ENCODE data around the gene CEMIP. TPM values are rescaled to one million over a fixed set of nuclear protein-coding genes. Genes with fewer than 3 reads are reported as not detected.

The CEMIP gene
- total and polyA plus RNA-seq, 2 donors: 0.28 to 2.9 TPM

DNA sequence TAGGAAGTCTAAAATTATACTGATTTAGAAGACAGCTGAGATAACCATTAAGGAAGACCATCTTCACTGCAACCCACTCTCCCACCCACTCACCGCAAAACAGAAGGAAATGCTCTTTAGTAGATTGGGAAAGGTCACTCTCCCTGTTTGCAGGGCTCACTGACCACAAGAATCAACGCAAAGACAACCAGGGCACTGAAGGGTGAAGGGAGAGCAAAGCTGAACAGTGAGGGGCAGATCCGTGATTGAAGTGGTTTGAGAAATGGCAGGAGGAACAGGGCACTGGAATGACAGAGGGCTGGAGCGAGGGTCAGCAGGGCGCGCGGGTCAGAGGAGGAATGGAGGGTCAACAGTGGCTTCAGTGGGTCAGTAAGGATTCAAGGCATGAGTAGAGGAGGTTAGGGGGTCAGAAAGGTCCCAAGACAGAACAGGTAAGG, 209.9 kb downstream of the CEMIP start:
- H3K9me3 ChIP-seq (ENCODE audit: control insufficient read depth in 2 of 2, insufficient read depth in 1 of 2, low read length in 1 of 2): no peaks in the 10 kb centered on the region
- peak overlapping the region; percentile 78 to 96 for H3K27ac ChIP-seq (ENCODE audit: low read depth in 1 of 2, low read length in 1 of 2)
- no peaks in the 10 kb centered on the region for H3K36me3 ChIP-seq (ENCODE audit: control insufficient read depth in 2 of 2, insufficient read depth in 2 of 2, low read length in 1 of 2)
- H3K4me1 ChIP-seq (ENCODE audit: control insufficient read depth in 2 of 2, insufficient read depth in 2 of 2, low read length in 2 of 2): peaks cover 26 to 33% of the 10 kb centered on the region in 2 donors
- peak overlapping the region; percentile 77 to 90 for H3K4me3 ChIP-seq (ENCODE audit: low read length in 2 of 2)
- DNase-seq (ENCODE audit: low read depth in 6 of 9, low spot score in 9 of 9): peak in 1 of 9 donors; percentile 14
- WGBS: under 1% methylated on average over 7 of the region's 7 CpGs
- H3K27me3 ChIP-seq (ENCODE audit: control insufficient read depth in 2 of 2, insufficient read depth in 1 of 2, low read length in 1 of 2): no peaks in the 10 kb centered on the region

DNA sequence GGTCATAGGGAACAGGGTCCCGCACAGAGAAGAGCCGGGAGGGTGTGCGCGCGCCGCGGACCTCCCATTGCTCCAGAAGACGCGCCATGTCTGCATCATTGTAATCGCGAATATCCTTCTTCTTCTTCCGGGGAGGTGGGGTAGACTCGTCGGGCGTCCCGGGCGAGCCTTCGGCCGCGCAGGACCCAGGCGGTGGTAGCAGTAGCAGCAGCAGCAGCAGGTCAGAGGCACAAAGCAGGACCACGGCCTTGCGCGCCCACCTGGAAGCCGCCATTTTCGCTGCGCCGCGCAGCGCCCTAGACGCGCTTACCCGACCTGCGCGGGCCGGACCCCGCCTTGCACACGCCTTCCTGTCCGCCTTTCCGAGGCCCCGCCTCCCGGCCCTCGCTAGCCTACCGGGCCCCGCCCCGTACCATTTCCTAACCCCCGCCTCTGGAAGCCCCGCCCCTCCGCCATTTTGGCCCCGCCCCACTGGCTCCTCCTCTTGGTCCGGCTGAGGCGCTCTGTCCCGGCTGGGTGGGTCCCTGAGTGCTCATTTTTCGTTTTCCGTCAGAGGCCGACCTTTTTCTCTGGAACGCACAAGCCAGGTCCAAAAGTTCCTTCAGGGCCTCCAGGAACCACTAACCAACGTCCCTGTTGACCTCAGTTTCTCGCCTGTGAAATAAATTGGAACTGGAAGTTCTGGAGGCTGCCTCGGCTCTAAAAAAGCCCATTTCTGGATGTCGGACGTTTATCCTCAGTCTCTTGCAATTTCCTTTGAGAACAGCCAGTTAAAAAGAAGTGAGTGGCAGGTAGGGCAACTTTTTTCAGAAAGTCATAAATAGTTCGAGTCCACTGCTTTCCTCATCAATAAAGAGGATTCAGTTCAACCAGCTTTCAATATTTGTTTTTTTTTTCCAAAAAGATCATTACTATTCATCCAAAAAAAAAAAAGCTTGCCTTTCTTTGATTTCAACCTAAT, 210.6 kb downstream of the CEMIP start, which contains the start of gene MESD:
Gene MESD (minus strand): TSS at position 302 of the 961 bp plus-strand sequence. CDS start 28 bp downstream, at position 274.
- no peaks in the 10 kb centered on the region for H3K9me3 ChIP-seq (ENCODE audit: control insufficient read depth in 2 of 2, insufficient read depth in 1 of 2, low read length in 1 of 2)
- H3K27ac ChIP-seq (ENCODE audit: low read depth in 1 of 2, low read length in 1 of 2): peak within 1 kb of the TSS; percentile 81 to 96
- 1% methylated on average over 63 of the region's 63 CpGs for WGBS
- no peaks in the 10 kb centered on the region for H3K36me3 ChIP-seq (ENCODE audit: control insufficient read depth in 2 of 2, insufficient read depth in 2 of 2, low read length in 1 of 2)
- no peaks in the 10 kb centered on the region for H3K27me3 ChIP-seq (ENCODE audit: control insufficient read depth in 2 of 2, insufficient read depth in 1 of 2, low read length in 1 of 2)
- peaks cover 26 to 33% of the 10 kb centered on the region in 2 donors for H3K4me1 ChIP-seq (ENCODE audit: control insufficient read depth in 2 of 2, insufficient read depth in 2 of 2, low read length in 2 of 2)
- peak; percentile 81 to 96 (median 92) for DNase-seq (ENCODE audit: low read depth in 6 of 9, low spot score in 9 of 9)
- peak within 1 kb of the TSS; percentile 77 to 90 for H3K4me3 ChIP-seq (ENCODE audit: low read length in 2 of 2)

DNA sequence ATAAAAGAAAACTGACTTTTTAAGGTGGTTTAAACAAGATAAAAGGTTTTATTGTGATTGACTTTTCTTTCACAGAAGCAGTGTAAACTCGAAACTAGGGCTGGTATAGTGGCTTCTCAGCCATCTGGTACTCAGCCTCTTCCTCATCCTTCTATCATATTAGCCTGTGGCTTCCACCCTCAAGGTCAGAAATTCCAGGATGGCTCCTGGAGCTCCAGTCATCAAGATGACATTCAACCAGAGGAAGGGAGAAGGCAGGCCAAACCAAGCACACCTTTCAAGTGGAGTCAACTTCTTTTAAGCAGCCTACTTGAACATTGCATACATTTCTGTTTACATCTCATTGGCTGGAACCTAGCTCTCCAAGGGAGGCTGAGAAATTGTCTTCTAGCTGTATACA, 211.8 kb downstream of the CEMIP start:
- Histone ChIP-seq H3K36me3 (ENCODE audit: control insufficient read depth in 2 of 2, insufficient read depth in 2 of 2, low read length in 1 of 2) (no peaks in the 10 kb centered on the region), H3K4me1 (ENCODE audit: control insufficient read depth in 2 of 2, insufficient read depth in 2 of 2, low read length in 2 of 2) (peaks cover 26 to 33% of the 10 kb centered on the region in 2 donors), H3K9me3 (ENCODE audit: control insufficient read depth in 2 of 2, insufficient read depth in 1 of 2, low read length in 1 of 2) (no peaks in the 10 kb centered on the region), H3K4me3 (ENCODE audit: low read length in 2 of 2) (no peak overlapping the region), H3K27me3 (ENCODE audit: control insufficient read depth in 2 of 2, insufficient read depth in 1 of 2, low read length in 1 of 2) (no peaks in the 10 kb centered on the region), H3K27ac (ENCODE audit: low read depth in 1 of 2, low read length in 1 of 2) (peak overlapping the region in 1 of 2 donors; percentile 81)
- DNase-seq (ENCODE audit: low read depth in 6 of 9, low spot score in 9 of 9): peak in 1 of 9 donors; percentile 37
- WGBS: 77% methylated on average over 1 of the region's 1 CpG

DNA sequence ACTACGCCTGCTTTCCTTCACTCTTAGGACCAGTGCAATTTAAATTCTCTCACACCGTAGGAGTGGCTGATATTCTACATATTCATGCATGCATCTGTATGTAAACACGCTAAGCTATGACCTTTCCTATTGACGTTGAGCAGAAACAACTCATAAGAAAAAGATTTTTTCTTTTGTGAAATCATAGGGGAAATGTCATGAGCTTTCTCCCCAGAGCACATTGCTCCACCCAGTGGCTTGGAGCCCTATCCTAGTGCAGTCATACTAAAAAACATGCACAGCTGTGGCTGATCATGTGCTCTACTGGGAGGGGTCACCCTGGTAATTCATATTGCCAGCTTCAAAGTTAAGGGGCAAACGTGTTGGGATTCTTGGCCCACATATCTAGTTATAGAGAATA, 212.3 kb downstream of the CEMIP start:
- Histone ChIP-seq H3K9me3 (ENCODE audit: control insufficient read depth in 2 of 2, insufficient read depth in 1 of 2, low read length in 1 of 2) (no peaks in the 10 kb centered on the region), H3K4me1 (ENCODE audit: control insufficient read depth in 2 of 2, insufficient read depth in 2 of 2, low read length in 2 of 2) (peaks cover 26 to 33% of the 10 kb centered on the region in 2 donors), H3K27me3 (ENCODE audit: control insufficient read depth in 2 of 2, insufficient read depth in 1 of 2, low read length in 1 of 2) (no peaks in the 10 kb centered on the region), H3K27ac (ENCODE audit: low read depth in 1 of 2, low read length in 1 of 2) (peak overlapping the region in 1 of 2 donors; percentile 81), H3K36me3 (ENCODE audit: control insufficient read depth in 2 of 2, insufficient read depth in 2 of 2, low read length in 1 of 2) (no peaks in the 10 kb centered on the region), H3K4me3 (ENCODE audit: low read length in 2 of 2) (no peak overlapping the region)
- DNase-seq (ENCODE audit: low read depth in 6 of 9, low spot score in 9 of 9): peak in 4 of 9 donors; percentile 37 to 81 (median 53)
- WGBS: 63% methylated on average over 5 of the region's 5 CpGs

DNA sequence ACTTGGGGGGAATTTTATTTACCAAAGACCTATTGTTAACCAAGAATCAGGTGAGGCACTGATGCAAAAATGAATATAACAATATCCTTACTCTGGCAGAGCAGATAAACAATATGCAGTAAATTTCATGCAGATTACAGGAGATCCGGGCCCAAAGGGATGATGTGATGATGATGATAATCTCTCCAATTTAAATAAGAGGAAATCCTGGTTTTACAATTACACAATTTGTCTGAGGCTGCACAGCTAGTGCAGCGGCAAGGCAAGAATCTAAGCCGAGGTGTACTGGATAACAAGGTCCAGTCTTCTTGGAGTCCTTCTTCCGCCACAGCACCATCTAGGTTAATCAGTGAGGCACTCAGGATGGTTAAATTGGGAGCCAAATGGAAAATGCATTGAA, 212.8 kb downstream of the CEMIP start:
- peak overlapping the region in 1 of 2 donors; percentile 81 for H3K27ac ChIP-seq (ENCODE audit: low read depth in 1 of 2, low read length in 1 of 2)
- no peak for DNase-seq (ENCODE audit: low read depth in 6 of 9, low spot score in 9 of 9)
- H3K4me3 ChIP-seq (ENCODE audit: low read length in 2 of 2): no peak overlapping the region
- WGBS: 91% methylated on average over 4 of the region's 4 CpGs
- peaks cover 26 to 30% of the 10 kb centered on the region in 2 donors for H3K4me1 ChIP-seq (ENCODE audit: control insufficient read depth in 2 of 2, insufficient read depth in 2 of 2, low read length in 2 of 2)
- no peaks in the 10 kb centered on the region for H3K36me3 ChIP-seq (ENCODE audit: control insufficient read depth in 2 of 2, insufficient read depth in 2 of 2, low read length in 1 of 2)
- no peaks in the 10 kb centered on the region for H3K27me3 ChIP-seq (ENCODE audit: control insufficient read depth in 2 of 2, insufficient read depth in 1 of 2, low read length in 1 of 2)
- H3K9me3 ChIP-seq (ENCODE audit: control insufficient read depth in 2 of 2, insufficient read depth in 1 of 2, low read length in 1 of 2): no peaks in the 10 kb centered on the region

DNA sequence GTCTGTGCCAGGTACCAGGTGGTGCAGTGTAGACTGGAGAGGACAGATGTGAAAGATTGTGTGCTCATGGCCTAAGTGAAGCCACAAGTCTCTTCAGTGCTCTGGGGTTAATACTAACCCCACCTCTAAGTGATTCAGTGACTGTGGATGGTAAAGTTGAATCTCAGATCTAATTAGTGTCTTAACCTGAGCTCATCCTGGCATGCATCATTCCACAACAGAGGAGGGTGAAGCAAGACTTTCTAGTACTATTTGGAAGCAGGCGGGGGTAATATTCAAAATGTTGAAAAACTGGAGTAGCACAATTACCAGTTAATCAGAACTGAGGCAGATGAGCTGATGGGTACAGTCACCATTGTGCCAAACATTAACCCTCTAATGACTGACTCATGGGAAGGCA, 213.3 kb downstream of the CEMIP start:
- H3K27me3 ChIP-seq (ENCODE audit: control insufficient read depth in 2 of 2, insufficient read depth in 1 of 2, low read length in 1 of 2): no peaks in the 10 kb centered on the region
- WGBS: 98% methylated on average over 1 of the region's 1 CpG
- no peak overlapping the region for H3K4me3 ChIP-seq (ENCODE audit: low read length in 2 of 2)
- DNase-seq (ENCODE audit: low read depth in 6 of 9, low spot score in 9 of 9): no peak
- H3K36me3 ChIP-seq (ENCODE audit: control insufficient read depth in 2 of 2, insufficient read depth in 2 of 2, low read length in 1 of 2): no peaks in the 10 kb centered on the region
- peaks cover 24 to 28% of the 10 kb centered on the region in 2 donors for H3K4me1 ChIP-seq (ENCODE audit: control insufficient read depth in 2 of 2, insufficient read depth in 2 of 2, low read length in 2 of 2)
- no peak overlapping the region for H3K27ac ChIP-seq (ENCODE audit: low read depth in 1 of 2, low read length in 1 of 2)
- no peaks in the 10 kb centered on the region for H3K9me3 ChIP-seq (ENCODE audit: control insufficient read depth in 2 of 2, insufficient read depth in 1 of 2, low read length in 1 of 2)

DNA sequence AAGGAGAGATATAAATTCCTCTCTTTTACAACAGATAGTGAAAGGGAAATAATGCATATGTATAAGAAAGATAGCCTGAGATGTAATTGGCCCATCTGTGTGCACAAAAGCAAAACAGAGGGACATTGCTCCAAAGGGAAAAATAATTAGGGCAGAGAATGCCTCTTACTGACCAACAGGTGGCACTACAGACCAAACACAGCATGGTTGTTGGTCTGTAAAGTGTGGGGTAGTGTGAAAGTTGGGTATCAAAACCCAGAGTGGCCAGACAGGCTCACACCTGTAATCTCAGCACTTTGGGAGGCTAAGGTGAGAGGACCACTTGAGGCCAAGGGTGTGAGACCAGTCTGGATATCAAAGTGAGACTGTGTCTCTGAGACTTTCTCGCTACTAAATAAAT, 217.1 kb downstream of the CEMIP start:
- peaks cover 13 to 14% of the 10 kb centered on the region in 2 donors for H3K4me1 ChIP-seq (ENCODE audit: control insufficient read depth in 2 of 2, insufficient read depth in 2 of 2, low read length in 2 of 2)

DNA sequence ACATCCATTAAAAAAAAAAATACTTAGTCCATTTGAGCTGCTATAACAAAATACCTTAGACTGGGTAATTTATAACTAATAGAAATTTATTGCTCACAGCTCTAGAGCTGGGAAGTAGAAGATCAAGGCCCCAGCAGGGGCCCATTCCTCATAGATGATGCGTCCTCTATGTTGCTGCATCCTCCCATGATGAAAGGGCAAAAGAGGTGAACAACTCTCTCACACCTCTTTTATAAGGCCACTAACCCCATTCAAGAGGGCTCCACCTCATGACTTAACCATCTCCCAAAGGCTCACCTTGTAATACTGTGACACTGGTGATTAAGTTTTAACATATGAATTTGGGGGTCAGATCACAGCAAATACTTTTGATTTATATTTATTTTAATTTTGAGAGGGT, 218.5 kb downstream of the CEMIP start:
- Histone ChIP-seq H3K36me3 (ENCODE audit: control insufficient read depth in 2 of 2, insufficient read depth in 2 of 2, low read length in 1 of 2) (peaks cover 0 to 3% of the 10 kb centered on the region in 2 donors), H3K27ac (ENCODE audit: low read depth in 1 of 2, low read length in 1 of 2) (no peak overlapping the region), H3K9me3 (ENCODE audit: control insufficient read depth in 2 of 2, insufficient read depth in 1 of 2, low read length in 1 of 2) (no peaks in the 10 kb centered on the region), H3K4me1 (ENCODE audit: control insufficient read depth in 2 of 2, insufficient read depth in 2 of 2, low read length in 2 of 2) (peaks cover 13 to 15% of the 10 kb centered on the region in 2 donors), H3K4me3 (ENCODE audit: low read length in 2 of 2) (no peak overlapping the region), H3K27me3 (ENCODE audit: control insufficient read depth in 2 of 2, insufficient read depth in 1 of 2, low read length in 1 of 2) (no peaks in the 10 kb centered on the region)
- WGBS: 100% methylated on average over 1 of the region's 1 CpG
- no peak for DNase-seq (ENCODE audit: low read depth in 6 of 9, low spot score in 9 of 9)

More for the DNA sequence above, 217.1 kb downstream of the CEMIP start:
- DNase-seq (ENCODE audit: low read depth in 6 of 9, low spot score in 9 of 9): no peak
- H3K36me3 ChIP-seq (ENCODE audit: control insufficient read depth in 2 of 2, insufficient read depth in 2 of 2, low read length in 1 of 2): no peaks in the 10 kb centered on the region
- no peaks in the 10 kb centered on the region for H3K27me3 ChIP-seq (ENCODE audit: control insufficient read depth in 2 of 2, insufficient read depth in 1 of 2, low read length in 1 of 2)
- no peak overlapping the region for H3K27ac ChIP-seq (ENCODE audit: low read depth in 1 of 2, low read length in 1 of 2)
- 100% methylated on average over 1 of the region's 1 CpG for WGBS
- no peaks in the 10 kb centered on the region for H3K9me3 ChIP-seq (ENCODE audit: control insufficient read depth in 2 of 2, insufficient read depth in 1 of 2, low read length in 1 of 2)
- no peak overlapping the region for H3K4me3 ChIP-seq (ENCODE audit: low read length in 2 of 2)

DNA sequence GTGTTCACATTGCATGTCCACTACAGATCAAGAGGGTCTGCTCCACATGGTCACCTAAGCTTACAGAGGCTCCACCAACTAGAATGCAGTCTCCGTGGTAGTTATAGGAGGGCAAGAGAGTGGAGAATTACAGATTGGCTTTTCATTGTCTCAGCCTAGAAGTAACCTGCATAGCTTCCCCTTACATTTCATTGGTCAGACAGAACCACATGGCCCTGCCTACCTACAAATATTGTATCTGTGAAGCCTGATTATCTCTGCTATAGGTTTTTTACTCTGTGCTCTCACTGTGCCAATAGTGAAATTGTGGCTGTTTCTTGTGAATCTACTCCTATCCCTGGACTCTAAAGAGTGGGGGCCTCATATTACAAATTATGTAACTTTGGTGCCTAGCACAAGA, 219.1 kb downstream of the CEMIP start:
- peaks cover 4 to 7% of the 10 kb centered on the region in 2 donors for H3K36me3 ChIP-seq (ENCODE audit: control insufficient read depth in 2 of 2, insufficient read depth in 2 of 2, low read length in 1 of 2)
- DNase-seq (ENCODE audit: low read depth in 6 of 9, low spot score in 9 of 9): no peak
- H3K9me3 ChIP-seq (ENCODE audit: control insufficient read depth in 2 of 2, insufficient read depth in 1 of 2, low read length in 1 of 2): no peaks in the 10 kb centered on the region
- H3K4me3 ChIP-seq (ENCODE audit: low read length in 2 of 2): no peak overlapping the region
- H3K27ac ChIP-seq (ENCODE audit: low read depth in 1 of 2, low read length in 1 of 2): peak overlapping the region in 1 of 2 donors; percentile 27
- no peaks in the 10 kb centered on the region for H3K27me3 ChIP-seq (ENCODE audit: control insufficient read depth in 2 of 2, insufficient read depth in 1 of 2, low read length in 1 of 2)
- WGBS: 98% methylated on average over 1 of the region's 1 CpG
- H3K4me1 ChIP-seq (ENCODE audit: control insufficient read depth in 2 of 2, insufficient read depth in 2 of 2, low read length in 2 of 2): peaks cover 17% of the 10 kb centered on the region in 2 donors

All from thymus (tissue), 11 donors.